Peyer's patch (tissue), 4 donors: ENCODE data around the gene CRLF2.

ENCODE experiments used
- POLR2A ChIP-seq, 2 donors: fragments of 450-650 bp; IDR thresholded peaks; one replicate each; pipeline ENCODE4 v1.5.1; 2017; ENCODE audit warnings: antibody characterized with exemption in 2 of 2, mild to moderate bottlenecking in 2 of 2, moderate library complexity in 2 of 2
- TF ChIP-seq, protein P1 (sequence below), 6 experiments: fragments of 450-650 bp in 4 of 6; fragments of 200-600 bp in 2 of 6; sonication (generic) in 1 of 6; IDR thresholded peaks; one replicate each; pipeline ENCODE4 v1.5.1; 2017 to 2019; ENCODE audit warnings: antibody characterized with exemption in 6 of 6, mild to moderate bottlenecking in 3 of 6, moderate library complexity in 1 of 6

- TF ChIP-seq, protein P1, sequence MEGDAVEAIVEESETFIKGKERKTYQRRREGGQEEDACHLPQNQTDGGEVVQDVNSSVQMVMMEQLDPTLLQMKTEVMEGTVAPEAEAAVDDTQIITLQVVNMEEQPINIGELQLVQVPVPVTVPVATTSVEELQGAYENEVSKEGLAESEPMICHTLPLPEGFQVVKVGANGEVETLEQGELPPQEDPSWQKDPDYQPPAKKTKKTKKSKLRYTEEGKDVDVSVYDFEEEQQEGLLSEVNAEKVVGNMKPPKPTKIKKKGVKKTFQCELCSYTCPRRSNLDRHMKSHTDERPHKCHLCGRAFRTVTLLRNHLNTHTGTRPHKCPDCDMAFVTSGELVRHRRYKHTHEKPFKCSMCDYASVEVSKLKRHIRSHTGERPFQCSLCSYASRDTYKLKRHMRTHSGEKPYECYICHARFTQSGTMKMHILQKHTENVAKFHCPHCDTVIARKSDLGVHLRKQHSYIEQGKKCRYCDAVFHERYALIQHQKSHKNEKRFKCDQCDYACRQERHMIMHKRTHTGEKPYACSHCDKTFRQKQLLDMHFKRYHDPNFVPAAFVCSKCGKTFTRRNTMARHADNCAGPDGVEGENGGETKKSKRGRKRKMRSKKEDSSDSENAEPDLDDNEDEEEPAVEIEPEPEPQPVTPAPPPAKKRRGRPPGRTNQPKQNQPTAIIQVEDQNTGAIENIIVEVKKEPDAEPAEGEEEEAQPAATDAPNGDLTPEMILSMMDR (IDR thresholded peaks at IDR 0.05), result no peak
- TF ChIP-seq POLR2A (IDR thresholded peaks at IDR 0.05), result no peak
These were observed 40.4 kb upstream of the CRLF2 start for GRCh38 chrX:1252861-1253260.
